Gastrocnemius medialis (tissue), 4 donors: Measurements from ENCODE around the gene MARCHF3. TPM values are rescaled to one million over a fixed set of nuclear protein-coding genes. Genes with fewer than 3 reads are reported as not detected.
"Not testable (repeated sequence)": the region's sequence is repeated elsewhere in the genome, so short reads cannot be mapped to it uniquely, and the experiment has no call there.

Source experiments
- ATAC-seq, 2 donors: fragments of 150-250 bp; one replicate each; pipeline ENCODE4 v1.9.1; 2016
- DNase-seq, 2 donors: peaks; one replicate each; pipeline ENCODE4 v3.0.0-alpha.2; 2019
- H3K27ac ChIP-seq, 4 donors: fragments of 200-600 bp; sonication (generic); 1 replicate in 1 of 4; 2 replicates in 3 of 4; pipeline ENCODE4 v1.5.1; 2016 to 2018; ENCODE audit warnings: mild to moderate bottlenecking in 2 of 4, moderate library complexity in 1 of 4
- H3K27me3 ChIP-seq, 3 donors: fragments of 200-600 bp; sonication (generic) in 2 of 3; 1 replicate in 1 of 3; 2 replicates in 2 of 3; pipeline versions ENCODE4 v1.5.1 to v1.6.0; 2016 to 2019; ENCODE audit warnings: mild to moderate bottlenecking in 1 of 3, moderate library complexity in 1 of 3
- H3K36me3 ChIP-seq, 2 donors: fragments of 200-600 bp; sonication (generic) in 1 of 2; one replicate each; pipeline ENCODE4 v1.5.1; 2017 to 2018
- H3K4me1 ChIP-seq, 2 donors: fragments of 200-600 bp; sonication (generic) in 1 of 2; one replicate each; pipeline ENCODE4 v1.5.1; 2016 to 2017; ENCODE audit warnings: mild to moderate bottlenecking in 2 of 2
- H3K4me3 ChIP-seq, 4 donors: fragments of 200-600 bp; sonication (generic) in 3 of 4; 1 replicate in 1 of 4; 2 replicates in 3 of 4; pipeline ENCODE4 v1.5.1; 2016 to 2019; ENCODE audit warnings: mild to moderate bottlenecking in 2 of 4
- H3K9me3 ChIP-seq, 3 donors: fragments of 200-600 bp; sonication (generic) in 2 of 3; 1 replicate in 1 of 3; 2 replicates in 2 of 3; pipeline ENCODE4 v1.5.1; 2016 to 2019
- POLR2A ChIP-seq, 2 donors: fragments of 450-650 bp; IDR thresholded peaks; one replicate each; pipeline ENCODE4 v1.6.1; 2017; ENCODE audit warnings: antibody characterized with exemption in 2 of 2, mild to moderate bottlenecking in 2 of 2, moderate library complexity in 2 of 2
- in situ Hi-C, 4 donors: fragments of 200-750 bp; cut with MboI; loops; one replicate each; pipeline versions ENCODE4 v1.15.0 to v1.8.0; 2017; ENCODE audit warnings: low sequenced_read_pairs in 4 of 4
- intact Hi-C: fragments of 100-400 bp; cut with DNase I; formaldehyde crosslinking; loops from one replicate; pipeline ENCODE4 v1.15.1; 2023; ENCODE audit warnings: low total_unique reads
- total RNA-seq, 4 donors: library from RNA; depleted of rRNA; stranded (reverse); fragments of >200 nt; gene quantifications; one replicate each; pipeline versions ENCODE4 v1.1.0 to v1.2.3, GENCODE V29; 2016
- TF ChIP-seq, protein P1 (sequence below), 5 experiments: fragments of 450-650 bp in 3 of 5; fragments of 200-600 bp in 2 of 5; sonication (generic) in 2 of 5; IDR thresholded peaks in 4 of 5; conservative IDR thresholded peaks in 1 of 5; 1 replicate in 4 of 5; 2 replicates in 1 of 5; pipeline ENCODE4 v1.5.1; 2016 to 2019; ENCODE audit warnings: antibody characterized with exemption in 5 of 5, mild to moderate bottlenecking in 3 of 5, moderate library complexity in 3 of 5

Gene MARCHF3
- total RNA-seq, 4 donors from 2014 or later = 2.4 to 6.2 (median 3.6) TPM

GRCh38 chr5:126846344-126846743, 184.0 kb downstream of the MARCHF3 start:
- no peak for TF ChIP-seq POLR2A (IDR thresholded peaks at IDR 0.05)
- TF ChIP-seq, protein P1, sequence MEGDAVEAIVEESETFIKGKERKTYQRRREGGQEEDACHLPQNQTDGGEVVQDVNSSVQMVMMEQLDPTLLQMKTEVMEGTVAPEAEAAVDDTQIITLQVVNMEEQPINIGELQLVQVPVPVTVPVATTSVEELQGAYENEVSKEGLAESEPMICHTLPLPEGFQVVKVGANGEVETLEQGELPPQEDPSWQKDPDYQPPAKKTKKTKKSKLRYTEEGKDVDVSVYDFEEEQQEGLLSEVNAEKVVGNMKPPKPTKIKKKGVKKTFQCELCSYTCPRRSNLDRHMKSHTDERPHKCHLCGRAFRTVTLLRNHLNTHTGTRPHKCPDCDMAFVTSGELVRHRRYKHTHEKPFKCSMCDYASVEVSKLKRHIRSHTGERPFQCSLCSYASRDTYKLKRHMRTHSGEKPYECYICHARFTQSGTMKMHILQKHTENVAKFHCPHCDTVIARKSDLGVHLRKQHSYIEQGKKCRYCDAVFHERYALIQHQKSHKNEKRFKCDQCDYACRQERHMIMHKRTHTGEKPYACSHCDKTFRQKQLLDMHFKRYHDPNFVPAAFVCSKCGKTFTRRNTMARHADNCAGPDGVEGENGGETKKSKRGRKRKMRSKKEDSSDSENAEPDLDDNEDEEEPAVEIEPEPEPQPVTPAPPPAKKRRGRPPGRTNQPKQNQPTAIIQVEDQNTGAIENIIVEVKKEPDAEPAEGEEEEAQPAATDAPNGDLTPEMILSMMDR (IDR thresholded peaks at IDR 0.05 in 4 of 5, conservative IDR thresholded peaks at IDR 0.05 in 1 of 5) = no peak
- peaks cover 0 to 3% (median 0%) of the 10 kb centered on the region in 3 donors for H3K27me3 ChIP-seq
- H3K4me1 ChIP-seq = peaks cover 0 to 11% of the 10 kb centered on the region in 2 donors
- no peak overlapping the region for H3K4me3 ChIP-seq
- peak in 1 of 2 donors; percentile 51 for ATAC-seq
- H3K36me3 ChIP-seq = no peaks in the 10 kb centered on the region
- no peak for DNase-seq
- intact Hi-C loops (no loop called here), in situ Hi-C loops (loop anchor here in 1 of 4 donors (25.0 kb wide), 1 partner anchor 466 kb away; no protein-coding TSS in a partner anchor)
- H3K9me3 ChIP-seq = no peaks in the 10 kb centered on the region
- H3K27ac ChIP-seq = no peak overlapping the region

DNA sequence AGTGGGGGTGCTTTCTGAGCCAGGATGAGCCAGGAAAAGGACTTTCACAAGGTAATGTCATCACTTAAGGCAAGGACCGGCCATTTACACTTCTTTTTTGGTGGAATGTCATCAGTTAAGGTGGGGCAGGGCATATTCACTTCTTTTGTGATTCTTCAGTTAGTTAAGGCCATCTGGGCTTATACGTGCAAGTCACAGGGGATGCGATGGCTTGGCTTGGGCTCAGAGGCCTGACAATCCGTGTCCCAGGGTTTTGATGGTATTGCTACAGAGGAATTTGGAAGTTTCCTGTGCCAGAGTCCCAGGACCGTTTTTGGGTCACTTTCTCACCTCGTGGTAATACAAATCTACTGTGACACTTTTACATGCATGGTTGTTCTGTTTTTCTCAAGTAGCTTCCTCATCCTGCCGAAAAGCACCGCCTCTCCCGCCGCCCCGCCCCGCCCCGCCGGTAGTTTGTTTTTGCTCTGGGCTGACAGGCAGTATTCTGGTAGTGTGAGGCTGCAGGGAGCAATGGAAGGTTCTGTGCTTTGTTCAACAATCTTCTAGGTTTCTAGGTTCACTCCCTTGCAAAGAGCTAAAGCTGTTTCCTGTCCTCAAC, 184.8 kb downstream of the MARCHF3 start:
- H3K4me3 ChIP-seq, H3K4me1 ChIP-seq, DNase-seq, H3K9me3 ChIP-seq, intact Hi-C loops, H3K36me3 ChIP-seq, H3K27ac ChIP-seq, H3K27me3 ChIP-seq: not testable (repeated sequence)
- in situ Hi-C loops = loop anchor here in 1 of 4 donors (25.0 kb wide), 1 partner anchor 467 kb away; no protein-coding TSS in a partner anchor
- ATAC-seq = peak in 1 of 2 donors; percentile 46

GRCh38 chr5:126843375-126843774, 187.0 kb downstream of the MARCHF3 start:
- ATAC-seq, H3K27ac ChIP-seq, H3K27me3 ChIP-seq, H3K4me1 ChIP-seq, H3K9me3 ChIP-seq, DNase-seq, H3K4me3 ChIP-seq, intact Hi-C loops, H3K36me3 ChIP-seq: not testable (repeated sequence)
- in situ Hi-C loops = loop anchor here in 1 of 4 donors (25.0 kb wide), 1 partner anchor 469 kb away; no protein-coding TSS in a partner anchor

DNA sequence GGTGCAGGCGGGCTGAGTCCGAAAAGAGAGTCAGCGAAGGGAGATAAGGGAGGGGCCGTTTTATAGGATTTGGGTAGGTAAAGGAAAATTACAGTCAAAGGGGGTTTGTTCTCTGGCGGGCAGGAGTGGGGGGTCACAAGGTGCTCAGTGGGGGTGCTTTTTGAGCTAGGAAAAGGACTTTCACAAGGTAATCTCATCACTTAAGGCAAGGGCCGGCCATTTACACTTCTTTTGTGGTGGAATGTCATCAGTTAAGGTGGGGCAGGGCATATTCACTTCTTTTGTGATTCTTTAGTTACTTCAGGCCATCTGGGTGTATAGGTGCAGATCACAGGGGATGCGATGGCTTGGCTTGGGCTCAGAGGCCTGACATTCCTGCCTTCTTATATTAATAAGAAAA, 191.0 kb downstream of the MARCHF3 start:
- H3K9me3 ChIP-seq, H3K27ac ChIP-seq, H3K4me1 ChIP-seq, H3K36me3 ChIP-seq, DNase-seq, H3K4me3 ChIP-seq, H3K27me3 ChIP-seq, ATAC-seq: not testable (repeated sequence)
- intact Hi-C loops (loop anchor here (10.0 kb wide), 1 partner anchor 475 kb away; no protein-coding TSS in a partner anchor), in situ Hi-C loops (loop anchor here in 1 of 4 donors (25.0 kb wide), 1 partner anchor 473 kb away; no protein-coding TSS in a partner anchor)

DNA sequence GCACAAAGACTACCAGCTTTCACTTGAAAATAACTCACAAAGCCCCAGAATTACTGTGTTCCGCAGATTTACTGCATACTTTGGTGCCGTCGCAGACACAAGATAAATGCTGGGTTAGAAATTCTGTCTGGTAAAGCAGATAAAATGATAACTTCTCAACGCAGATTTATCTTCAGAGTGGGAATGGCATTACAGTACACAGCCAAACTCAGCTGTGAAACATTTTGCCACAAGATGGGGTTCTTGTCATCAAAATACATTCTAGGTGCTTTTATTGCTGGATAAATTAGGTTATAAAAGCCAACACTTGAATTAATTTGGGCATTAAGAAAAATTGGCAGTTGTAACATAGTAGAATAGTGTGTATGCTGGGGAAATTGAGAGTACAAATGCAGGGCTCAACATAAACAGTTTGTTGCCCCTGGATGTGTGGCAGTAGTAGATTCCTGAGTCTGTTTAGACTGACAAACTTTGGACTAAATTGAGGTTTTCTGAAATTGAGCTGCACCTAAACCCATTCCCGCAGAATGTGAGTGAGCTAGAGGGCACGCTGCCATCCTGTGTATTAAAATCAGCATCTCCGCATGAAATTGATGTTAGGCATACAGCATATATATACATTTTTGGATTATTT, 192.3 kb downstream of the MARCHF3 start:
- no peak for DNase-seq
- H3K9me3 ChIP-seq = no peaks in the 10 kb centered on the region
- H3K36me3 ChIP-seq = no peaks in the 10 kb centered on the region
- in situ Hi-C loops (loop anchor here in 1 of 4 donors (25.0 kb wide), 1 partner anchor 474 kb away; no protein-coding TSS in a partner anchor), intact Hi-C loops (loop anchor here (10.0 kb wide), 1 partner anchor 477 kb away; no protein-coding TSS in a partner anchor)
- no peak overlapping the region for H3K27ac ChIP-seq
- no peak for ATAC-seq
- H3K27me3 ChIP-seq = no peaks in the 10 kb centered on the region
- no peak overlapping the region for H3K4me3 ChIP-seq
- TF ChIP-seq, protein P1 (IDR thresholded peaks at IDR 0.05 in 4 of 5, conservative IDR thresholded peaks at IDR 0.05 in 1 of 5) = peak in 3 of 5 experiments; percentile 10 to 34 (median 27)
- TF ChIP-seq POLR2A (IDR thresholded peaks at IDR 0.05) = no peak
- no peaks in the 10 kb centered on the region for H3K4me1 ChIP-seq

GRCh38 chr5:126837242-126837641, 193.1 kb downstream of the MARCHF3 start:
- no peaks in the 10 kb centered on the region for H3K4me1 ChIP-seq
- no peaks in the 10 kb centered on the region for H3K9me3 ChIP-seq
- in situ Hi-C loops = loop anchor here in 1 of 4 donors (25.0 kb wide), 1 partner anchor 475 kb away; no protein-coding TSS in a partner anchor
- DNase-seq (no peak), ATAC-seq (no peak)
- intact Hi-C loops = loop anchor here (10.0 kb wide), 1 partner anchor 478 kb away; no protein-coding TSS in a partner anchor
- no peak overlapping the region for H3K4me3 ChIP-seq
- TF ChIP-seq, protein P1 (IDR thresholded peaks at IDR 0.05 in 4 of 5, conservative IDR thresholded peaks at IDR 0.05 in 1 of 5) = no peak
- no peak for TF ChIP-seq POLR2A (IDR thresholded peaks at IDR 0.05)
- no peaks in the 10 kb centered on the region for H3K27me3 ChIP-seq
- no peak overlapping the region for H3K27ac ChIP-seq
- H3K36me3 ChIP-seq = no peaks in the 10 kb centered on the region
